Renal cortex interstitium (tissue), 11 donors: Measurements from ENCODE around the gene CTNS. TPM values are rescaled to one million over a fixed set of nuclear protein-coding genes. Genes with fewer than 3 reads are reported as not detected.
A peak's percentile ranks its signal among the peaks of the same experiment; 100 is the strongest.

Experiments
- DNase-seq, 11 donors: peaks; one replicate each; pipeline ENCODE4 v3.0.0-alpha.2; 2013; ENCODE audit warnings: low read depth in 9 of 11, low spot score in 4 of 11; ENCODE audit errors: extremely low read depth in 1 of 11
- polyA plus RNA-seq, 3 donors: library from polyadenylated mRNA; unstranded; fragments of 120-200 nt; gene quantifications; one replicate each; pipeline ENCODE4 v1.2.1, GENCODE V29; 2013; ENCODE audit not compliant: insufficient read length in 3 of 3

The CTNS gene
- polyA plus RNA-seq, 3 donors = 18.7 to 27.2 (median 20.2) TPM

- DNase-seq = no peak
Observed at GRCh38 chr17:3655766-3656165, 19.2 kb downstream of the CTNS start.

- no peak for DNase-seq
Observed at GRCh38 chr17:3656353-3656752, 19.8 kb downstream of the CTNS start.

- no peak for DNase-seq
Observed at GRCh38 chr17:3656755-3657587, 20.4 kb downstream of the CTNS start.

GRCh38 chr17:3657588-3657869 is 21.0 kb downstream of the CTNS start:
- no peak for DNase-seq

GRCh38 chr17:3657874-3658783 is 21.6 kb downstream of the CTNS start:
- no peak for DNase-seq

- no peak for DNase-seq
Observed at GRCh38 chr17:3658784-3659449, 22.4 kb downstream of the CTNS start.

GRCh38 chr17:3659541-3660111 is 23.1 kb downstream of the CTNS start:
- no peak for DNase-seq

- no peak for DNase-seq
Observed at GRCh38 chr17:3660311-3660891, 23.8 kb downstream of the CTNS start.

GRCh38 chr17:3663102-3664011 is 26.8 kb downstream of the CTNS start:
- no peak for DNase-seq

- DNase-seq = no peak
Observed at GRCh38 chr17:3665834-3666233, 29.3 kb downstream of the CTNS start.

GRCh38 chr17:3666516-3666915 is 30.0 kb downstream of the CTNS start:
- no peak for DNase-seq

GRCh38 chr17:3667366-3668278 is 31.1 kb downstream of the CTNS start:
- DNase-seq = peak; percentile 64 to 86 (median 79)

GRCh38 chr17:3668279-3669084 is 31.9 kb downstream of the CTNS start, which contains the start of the genes EMC6 and TAX1BP3:
EMC6 (plus strand) TSS chr17:3668812; CDS start chr17:3669147, 335 bp downstream.
TAX1BP3 (minus strand) TSS chr17:3668578; CDS start chr17:3668526, 52 bp downstream.
- DNase-seq = peak; percentile 91 to 99 (median 98)

GRCh38 chr17:3669085-3669347 is 32.5 kb downstream of the CTNS start:
- no peak for DNase-seq

GRCh38 chr17:3669548-3669947 is 33.0 kb downstream of the CTNS start:
- DNase-seq = no peak

GRCh38 chr17:3672571-3672970 is 36.0 kb downstream of the CTNS start:
- no peak for DNase-seq
